NB4 (cell line): ENCODE measurements around the gene MGRN1.

Source experiments
- POLR2A ChIP-seq: IDR thresholded peaks from 2 replicates; pipeline ENCODE4 v1.6.1; 2011; ENCODE audit warnings: mild to moderate bottlenecking; ENCODE audit not compliant: insufficient read length; ENCODE audit errors: extremely low read depth
- TF ChIP-seq, protein P1 (sequence below): IDR thresholded peaks from one replicate; pipeline ENCODE4 v1.5.1; 2012; ENCODE audit warnings: low read depth, low read length

DNA sequence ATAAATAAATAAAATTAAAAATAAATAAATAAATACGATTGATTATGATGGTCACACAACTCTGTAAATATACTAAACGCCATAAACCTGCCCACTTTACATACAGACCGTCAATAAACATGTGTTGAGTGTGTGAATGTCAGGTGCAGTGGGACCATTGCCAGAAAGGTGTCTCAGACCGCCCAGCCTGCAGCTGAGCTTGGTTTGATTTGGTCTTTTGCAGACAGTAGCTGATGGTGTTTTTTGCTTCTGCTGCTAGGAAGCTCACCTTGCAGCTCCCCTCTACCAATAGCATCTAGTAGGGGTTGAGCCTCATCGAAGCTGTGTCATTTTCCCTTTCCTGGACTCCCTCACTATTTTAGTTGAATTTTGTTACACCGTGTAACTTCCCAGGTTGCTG is 33.4 kb upstream of the MGRN1 start:
- TF ChIP-seq, protein P1, sequence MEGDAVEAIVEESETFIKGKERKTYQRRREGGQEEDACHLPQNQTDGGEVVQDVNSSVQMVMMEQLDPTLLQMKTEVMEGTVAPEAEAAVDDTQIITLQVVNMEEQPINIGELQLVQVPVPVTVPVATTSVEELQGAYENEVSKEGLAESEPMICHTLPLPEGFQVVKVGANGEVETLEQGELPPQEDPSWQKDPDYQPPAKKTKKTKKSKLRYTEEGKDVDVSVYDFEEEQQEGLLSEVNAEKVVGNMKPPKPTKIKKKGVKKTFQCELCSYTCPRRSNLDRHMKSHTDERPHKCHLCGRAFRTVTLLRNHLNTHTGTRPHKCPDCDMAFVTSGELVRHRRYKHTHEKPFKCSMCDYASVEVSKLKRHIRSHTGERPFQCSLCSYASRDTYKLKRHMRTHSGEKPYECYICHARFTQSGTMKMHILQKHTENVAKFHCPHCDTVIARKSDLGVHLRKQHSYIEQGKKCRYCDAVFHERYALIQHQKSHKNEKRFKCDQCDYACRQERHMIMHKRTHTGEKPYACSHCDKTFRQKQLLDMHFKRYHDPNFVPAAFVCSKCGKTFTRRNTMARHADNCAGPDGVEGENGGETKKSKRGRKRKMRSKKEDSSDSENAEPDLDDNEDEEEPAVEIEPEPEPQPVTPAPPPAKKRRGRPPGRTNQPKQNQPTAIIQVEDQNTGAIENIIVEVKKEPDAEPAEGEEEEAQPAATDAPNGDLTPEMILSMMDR, result no peak
- no peak for TF ChIP-seq POLR2A
